Mononuclear cell (primary cell): ENCODE measurements around the gene RPTN. TPM values are rescaled to one million over a fixed set of nuclear protein-coding genes. Genes with fewer than 3 reads are reported as not detected.

Experiments used
- H3K27me3 ChIP-seq: 2 replicates; pipeline ENCODE4 v1.6.0; 2011; ENCODE audit warnings: low read length, control low read depth; ENCODE audit not compliant: insufficient read depth
- H3K4me1 ChIP-seq: 2 replicates; pipeline ENCODE4 v1.5.1; 2011; ENCODE audit warnings: mild to moderate bottlenecking, low read length, control low read depth; ENCODE audit not compliant: insufficient read depth
- H3K4me3 ChIP-seq: 2 replicates; pipeline ENCODE4 v1.5.1; 2011; ENCODE audit warnings: mild to moderate bottlenecking, low read length, moderate library complexity
- H3K9me3 ChIP-seq: 2 replicates; pipeline ENCODE4 v1.5.1; 2011; ENCODE audit warnings: low read depth, mild to moderate bottlenecking, control low read depth, low read length
- total RNA-seq: library from RNA; depleted of rRNA; stranded (reverse); fragments of >200 nt; gene quantifications from one replicate; pipeline ENCODE4 v1.2.3, GENCODE V29; 2012

Gene RPTN
- not detected for total RNA-seq

- Histone ChIP-seq H3K4me3 (no peak within 1 kb of the TSS), H3K4me1 (peaks cover 29% of the 10 kb centered on the region), H3K27me3 (no peaks in the 10 kb centered on the region), H3K9me3 (no peaks in the 10 kb centered on the region)
Observed at GRCh38 chr1:152159144-152159543, at the start of gene RPTN. TSS of gene RPTN (minus strand) at chr1:152159228. CDS start at chr1:152157889, 1,339 bp downstream.

- no peaks in the 10 kb centered on the region for H3K4me1 ChIP-seq
- H3K27me3 ChIP-seq, result peaks cover 3% of the 10 kb centered on the region
- H3K4me3 ChIP-seq, result no peak overlapping the region
- H3K9me3 ChIP-seq, result no peaks in the 10 kb centered on the region
Observed at GRCh38 chr1:152198982-152199381, 40.0 kb upstream of the RPTN start.

- no peaks in the 10 kb centered on the region for H3K4me1 ChIP-seq
- no peak overlapping the region for H3K4me3 ChIP-seq
- H3K9me3 ChIP-seq, result no peaks in the 10 kb centered on the region
- H3K27me3 ChIP-seq, result peaks cover 3% of the 10 kb centered on the region
Observed at GRCh38 chr1:152197361-152197941, 38.4 kb upstream of the RPTN start.

- Histone ChIP-seq H3K9me3 (no peaks in the 10 kb centered on the region), H3K4me1 (peaks cover 10% of the 10 kb centered on the region), H3K4me3 (no peak overlapping the region), H3K27me3 (peaks cover 3% of the 10 kb centered on the region)
Observed at GRCh38 chr1:152191711-152192110, 32.7 kb upstream of the RPTN start.

GRCh38 chr1:152191260-152191659 is 32.2 kb upstream of the RPTN start:
- H3K4me1 ChIP-seq, result peaks cover 10% of the 10 kb centered on the region
- H3K27me3 ChIP-seq, result peaks cover 3% of the 10 kb centered on the region
- no peak overlapping the region for H3K4me3 ChIP-seq
- H3K9me3 ChIP-seq, result no peaks in the 10 kb centered on the region

- Histone ChIP-seq H3K9me3 (no peaks in the 10 kb centered on the region), H3K27me3 (peaks cover 3% of the 10 kb centered on the region), H3K4me1 (peaks cover 10% of the 10 kb centered on the region), H3K4me3 (no peak overlapping the region)
Observed at GRCh38 chr1:152190589-152190988, 31.6 kb upstream of the RPTN start.

GRCh38 chr1:152189657-152190442 is 30.8 kb upstream of the RPTN start:
- Histone ChIP-seq H3K4me3 (peak overlapping the region; percentile 38), H3K27me3 (peaks cover 3% of the 10 kb centered on the region), H3K9me3 (no peaks in the 10 kb centered on the region), H3K4me1 (peaks cover 10% of the 10 kb centered on the region)

GRCh38 chr1:152188673-152189591 is 29.9 kb upstream of the RPTN start:
- peak overlapping the region; percentile 38 for H3K4me3 ChIP-seq
- peaks cover 3% of the 10 kb centered on the region for H3K27me3 ChIP-seq
- H3K9me3 ChIP-seq, result no peaks in the 10 kb centered on the region
- H3K4me1 ChIP-seq, result peaks cover 10% of the 10 kb centered on the region

- Histone ChIP-seq H3K27me3 (peaks cover 3% of the 10 kb centered on the region), H3K4me1 (peaks cover 10% of the 10 kb centered on the region), H3K9me3 (no peaks in the 10 kb centered on the region), H3K4me3 (no peak overlapping the region)
Observed at GRCh38 chr1:152186556-152187285, 27.7 kb upstream of the RPTN start.

- H3K4me1 ChIP-seq, result peaks cover 10% of the 10 kb centered on the region
- H3K9me3 ChIP-seq, result no peaks in the 10 kb centered on the region
- H3K27me3 ChIP-seq, result peaks cover 3% of the 10 kb centered on the region
- H3K4me3 ChIP-seq, result no peak overlapping the region
Observed at GRCh38 chr1:152185544-152186391, 26.7 kb upstream of the RPTN start.

- H3K4me1 ChIP-seq, result no peaks in the 10 kb centered on the region
- H3K27me3 ChIP-seq, result no peaks in the 10 kb centered on the region
- no peaks in the 10 kb centered on the region for H3K9me3 ChIP-seq
- H3K4me3 ChIP-seq, result no peak overlapping the region
Observed at GRCh38 chr1:152182944-152183361, 23.9 kb upstream of the RPTN start.

GRCh38 chr1:152182431-152182830 is 23.4 kb upstream of the RPTN start:
- Histone ChIP-seq H3K9me3 (no peaks in the 10 kb centered on the region), H3K4me3 (no peak overlapping the region), H3K27me3 (no peaks in the 10 kb centered on the region), H3K4me1 (no peaks in the 10 kb centered on the region)

GRCh38 chr1:152179566-152179965 is 20.5 kb upstream of the RPTN start:
- Histone ChIP-seq H3K4me1 (no peaks in the 10 kb centered on the region), H3K9me3 (no peaks in the 10 kb centered on the region), H3K27me3 (no peaks in the 10 kb centered on the region), H3K4me3 (no peak overlapping the region)
